Neural crest cell (in vitro differentiated cells): Measurements from ENCODE around the gene GPR137C. TPM values are rescaled to one million over a fixed set of nuclear protein-coding genes. Genes with fewer than 3 reads are reported as not detected.

Experiments
- DNase-seq: peaks from one replicate; pipeline ENCODE4 v3.0.0; 2021; ENCODE audit warnings: low read depth, mixed read lengths, low spot score
- H3K27ac Mint-ChIP-seq: one replicate; pipeline ENCODE4 v1.8.0; 2021; ENCODE audit warnings: mild to moderate bottlenecking, mixed read lengths; ENCODE audit not compliant: unreplicated experiment
- H3K27me3 Mint-ChIP-seq: 2 replicates; pipeline ENCODE4 v1.8.0; 2021; ENCODE audit warnings: low read depth, mild to moderate bottlenecking, mixed read lengths
- H3K36me3 Mint-ChIP-seq: 2 replicates; pipeline ENCODE4 v1.8.0; 2021; ENCODE audit warnings: low read depth, mild to moderate bottlenecking, mixed read lengths
- H3K4me1 Mint-ChIP-seq: 2 replicates; pipeline ENCODE4 v1.8.0; 2021; ENCODE audit warnings: mixed read lengths
- H3K4me3 Mint-ChIP-seq: one replicate; pipeline ENCODE4 v1.8.0; 2021; ENCODE audit warnings: mild to moderate bottlenecking, mixed read lengths
- H3K9me3 Mint-ChIP-seq: 2 replicates; pipeline ENCODE4 v1.8.0; 2021; ENCODE audit warnings: mixed read lengths
- total RNA-seq: library from RNA; stranded (reverse); gene quantifications from 2 replicates; pipeline ENCODE4 v1.2.1, GENCODE V29; 2021
- TF ChIP-seq, protein P1 (sequence below): fragments of 200-600 bp; sonication (generic); conservative IDR thresholded peaks from 2 replicates; pipeline ENCODE4 v1.5.0; 2021; ENCODE audit warnings: antibody characterized with exemption, mild to moderate bottlenecking

The GPR137C gene
- total RNA-seq, 1 donor from 2014 or later: 3.9 TPM

GRCh38 chr14:52527052-52527451 is 25.6 kb upstream of the GPR137C start:
- Mint-ChIP-seq H3K4me1 (peaks cover 3% of the 10 kb centered on the region), H3K4me3 (no peak overlapping the region), H3K9me3 (no peaks in the 10 kb centered on the region), H3K27me3 (no peaks in the 10 kb centered on the region), H3K36me3 (no peaks in the 10 kb centered on the region), H3K27ac (no peak overlapping the region)
- TF ChIP-seq, protein P1, sequence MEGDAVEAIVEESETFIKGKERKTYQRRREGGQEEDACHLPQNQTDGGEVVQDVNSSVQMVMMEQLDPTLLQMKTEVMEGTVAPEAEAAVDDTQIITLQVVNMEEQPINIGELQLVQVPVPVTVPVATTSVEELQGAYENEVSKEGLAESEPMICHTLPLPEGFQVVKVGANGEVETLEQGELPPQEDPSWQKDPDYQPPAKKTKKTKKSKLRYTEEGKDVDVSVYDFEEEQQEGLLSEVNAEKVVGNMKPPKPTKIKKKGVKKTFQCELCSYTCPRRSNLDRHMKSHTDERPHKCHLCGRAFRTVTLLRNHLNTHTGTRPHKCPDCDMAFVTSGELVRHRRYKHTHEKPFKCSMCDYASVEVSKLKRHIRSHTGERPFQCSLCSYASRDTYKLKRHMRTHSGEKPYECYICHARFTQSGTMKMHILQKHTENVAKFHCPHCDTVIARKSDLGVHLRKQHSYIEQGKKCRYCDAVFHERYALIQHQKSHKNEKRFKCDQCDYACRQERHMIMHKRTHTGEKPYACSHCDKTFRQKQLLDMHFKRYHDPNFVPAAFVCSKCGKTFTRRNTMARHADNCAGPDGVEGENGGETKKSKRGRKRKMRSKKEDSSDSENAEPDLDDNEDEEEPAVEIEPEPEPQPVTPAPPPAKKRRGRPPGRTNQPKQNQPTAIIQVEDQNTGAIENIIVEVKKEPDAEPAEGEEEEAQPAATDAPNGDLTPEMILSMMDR: no peak
- no peak for DNase-seq

- Mint-ChIP-seq H3K36me3 (peaks cover 8% of the 10 kb centered on the region), H3K27me3 (no peaks in the 10 kb centered on the region), H3K4me3 (no peak overlapping the region), H3K27ac (no peak overlapping the region), H3K4me1 (no peaks in the 10 kb centered on the region), H3K9me3 (no peaks in the 10 kb centered on the region)
- TF ChIP-seq, protein P1: no peak
- DNase-seq: no peak
These were observed 21.2 kb upstream of the GPR137C start for GRCh38 chr14:52531481-52531880.

- Mint-ChIP-seq H3K4me1 (no peaks in the 10 kb centered on the region), H3K27me3 (no peaks in the 10 kb centered on the region), H3K27ac (no peak overlapping the region), H3K4me3 (no peak overlapping the region), H3K9me3 (no peaks in the 10 kb centered on the region), H3K36me3 (peaks cover 8% of the 10 kb centered on the region)
- TF ChIP-seq, protein P1: no peak
- DNase-seq: no peak
These were observed 16.4 kb upstream of the GPR137C start for GRCh38 chr14:52536269-52536668.

DNA sequence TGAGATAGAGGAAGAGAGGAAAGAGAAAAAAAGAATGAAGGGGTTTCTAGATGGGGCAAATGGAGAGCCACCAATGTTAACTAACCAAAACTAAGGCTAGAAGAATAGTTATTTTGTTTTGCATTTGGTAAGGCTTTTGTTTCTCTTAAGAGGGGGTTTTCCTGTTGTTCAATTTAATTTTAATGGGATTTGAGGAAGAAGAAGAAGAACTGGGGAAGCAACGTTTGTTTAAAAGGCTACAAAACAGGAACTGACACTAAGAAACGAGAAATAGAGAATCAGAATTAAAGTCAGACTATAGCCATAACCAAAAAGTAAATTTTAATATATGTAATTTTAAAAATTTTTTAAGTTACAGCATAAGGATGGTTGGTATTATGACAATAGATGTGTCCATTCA is 14.0 kb upstream of the GPR137C start:
- DNase-seq: no peak
- H3K4me1 Mint-ChIP-seq: no peaks in the 10 kb centered on the region
- H3K27ac Mint-ChIP-seq: no peak overlapping the region
- TF ChIP-seq, protein P1: no peak
- no peaks in the 10 kb centered on the region for H3K27me3 Mint-ChIP-seq
- no peaks in the 10 kb centered on the region for H3K9me3 Mint-ChIP-seq
- H3K36me3 Mint-ChIP-seq: peaks cover 8% of the 10 kb centered on the region
- no peak overlapping the region for H3K4me3 Mint-ChIP-seq

DNA sequence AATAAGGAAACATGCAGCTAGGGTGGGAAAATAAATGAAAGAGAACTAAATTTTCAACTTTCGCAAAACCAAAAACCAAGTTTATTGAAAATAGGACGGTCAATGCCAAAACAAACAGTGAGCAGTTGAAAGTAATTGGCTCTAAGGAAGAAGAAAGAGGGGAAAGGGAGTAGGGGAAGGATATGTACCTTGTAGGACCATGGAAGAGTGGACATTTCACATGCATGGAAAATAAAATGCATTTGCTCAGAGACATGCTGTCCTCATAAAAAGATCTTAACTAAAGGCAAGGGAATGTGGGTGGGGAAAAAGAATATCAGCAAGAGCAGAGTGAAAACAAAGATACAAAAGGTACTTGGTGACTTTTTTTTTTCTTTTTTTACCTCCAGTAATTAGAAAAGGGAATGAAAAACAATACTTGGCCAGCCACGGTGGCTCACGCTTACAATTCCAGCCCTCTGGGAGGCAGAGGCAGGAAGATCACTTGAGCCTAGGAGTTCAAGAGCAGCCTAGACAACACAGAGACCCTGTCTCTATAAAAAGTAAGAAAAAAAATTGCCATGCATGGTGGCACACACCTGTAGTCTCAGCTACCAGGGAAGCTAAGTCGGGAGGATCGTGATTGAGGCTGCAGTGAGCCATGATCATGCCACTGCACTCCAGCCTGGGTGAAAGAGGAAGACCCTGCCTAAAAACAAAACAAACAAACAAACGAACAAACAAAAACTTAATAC is 6.9 kb upstream of the GPR137C start:
- no peak for DNase-seq
- peaks cover 12% of the 10 kb centered on the region for H3K4me1 Mint-ChIP-seq
- no peaks in the 10 kb centered on the region for H3K36me3 Mint-ChIP-seq
- H3K27me3 Mint-ChIP-seq: no peaks in the 10 kb centered on the region
- H3K4me3 Mint-ChIP-seq: no peak overlapping the region
- H3K9me3 Mint-ChIP-seq: no peaks in the 10 kb centered on the region
- peak overlapping the region; percentile 20 for H3K27ac Mint-ChIP-seq
- TF ChIP-seq, protein P1: no peak
